ENCODE measurements around the gene HSPA1A.
"Not testable (repeated sequence)": the region's sequence is repeated elsewhere in the genome, so short reads cannot be mapped to it uniquely, and the experiment has no call there.

Gene HSPA1A

DNA sequence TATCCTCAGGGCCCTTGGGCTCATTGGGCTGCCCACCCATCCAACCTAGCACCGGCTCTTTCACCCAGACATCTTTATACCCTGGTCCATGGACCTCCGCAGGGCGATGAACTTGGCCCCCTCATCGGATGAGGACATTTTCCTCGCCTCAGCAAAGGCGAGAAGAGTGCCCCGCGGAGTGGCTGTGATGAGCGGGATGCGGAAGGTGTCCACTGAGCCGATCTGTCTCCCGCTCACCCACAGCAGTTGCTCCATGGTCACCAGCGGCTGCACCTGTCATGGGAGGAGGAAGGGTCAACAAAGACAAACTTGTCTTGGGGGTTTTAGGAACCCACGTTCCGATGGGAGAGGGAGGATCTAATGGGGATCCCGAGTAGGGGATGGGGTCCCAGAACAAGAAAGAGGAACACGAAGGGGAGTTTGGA lies 46.6 kb downstream of the HSPA1A start:
- Histone ChIP-seq H3K27ac (no peak overlapping the region), H3K9me3 (ENCODE audit: severe bottlenecking) (no peaks in the 10 kb centered on the region), H3K4me3 (ENCODE audit: low read depth, low read length) (peak overlapping the region; percentile 89), H3K36me3 (peaks cover 33% of the 10 kb centered on the region), H3K27me3 (ENCODE audit: insufficient read depth, low read depth, severe bottlenecking) (no peaks in the 10 kb centered on the region)
- DNase-seq: no peak
- TF ChIP-seq, protein P1, sequence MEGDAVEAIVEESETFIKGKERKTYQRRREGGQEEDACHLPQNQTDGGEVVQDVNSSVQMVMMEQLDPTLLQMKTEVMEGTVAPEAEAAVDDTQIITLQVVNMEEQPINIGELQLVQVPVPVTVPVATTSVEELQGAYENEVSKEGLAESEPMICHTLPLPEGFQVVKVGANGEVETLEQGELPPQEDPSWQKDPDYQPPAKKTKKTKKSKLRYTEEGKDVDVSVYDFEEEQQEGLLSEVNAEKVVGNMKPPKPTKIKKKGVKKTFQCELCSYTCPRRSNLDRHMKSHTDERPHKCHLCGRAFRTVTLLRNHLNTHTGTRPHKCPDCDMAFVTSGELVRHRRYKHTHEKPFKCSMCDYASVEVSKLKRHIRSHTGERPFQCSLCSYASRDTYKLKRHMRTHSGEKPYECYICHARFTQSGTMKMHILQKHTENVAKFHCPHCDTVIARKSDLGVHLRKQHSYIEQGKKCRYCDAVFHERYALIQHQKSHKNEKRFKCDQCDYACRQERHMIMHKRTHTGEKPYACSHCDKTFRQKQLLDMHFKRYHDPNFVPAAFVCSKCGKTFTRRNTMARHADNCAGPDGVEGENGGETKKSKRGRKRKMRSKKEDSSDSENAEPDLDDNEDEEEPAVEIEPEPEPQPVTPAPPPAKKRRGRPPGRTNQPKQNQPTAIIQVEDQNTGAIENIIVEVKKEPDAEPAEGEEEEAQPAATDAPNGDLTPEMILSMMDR (IDR thresholded peaks at IDR 0.05; ENCODE audit: low read depth, low read length): no peak

DNA sequence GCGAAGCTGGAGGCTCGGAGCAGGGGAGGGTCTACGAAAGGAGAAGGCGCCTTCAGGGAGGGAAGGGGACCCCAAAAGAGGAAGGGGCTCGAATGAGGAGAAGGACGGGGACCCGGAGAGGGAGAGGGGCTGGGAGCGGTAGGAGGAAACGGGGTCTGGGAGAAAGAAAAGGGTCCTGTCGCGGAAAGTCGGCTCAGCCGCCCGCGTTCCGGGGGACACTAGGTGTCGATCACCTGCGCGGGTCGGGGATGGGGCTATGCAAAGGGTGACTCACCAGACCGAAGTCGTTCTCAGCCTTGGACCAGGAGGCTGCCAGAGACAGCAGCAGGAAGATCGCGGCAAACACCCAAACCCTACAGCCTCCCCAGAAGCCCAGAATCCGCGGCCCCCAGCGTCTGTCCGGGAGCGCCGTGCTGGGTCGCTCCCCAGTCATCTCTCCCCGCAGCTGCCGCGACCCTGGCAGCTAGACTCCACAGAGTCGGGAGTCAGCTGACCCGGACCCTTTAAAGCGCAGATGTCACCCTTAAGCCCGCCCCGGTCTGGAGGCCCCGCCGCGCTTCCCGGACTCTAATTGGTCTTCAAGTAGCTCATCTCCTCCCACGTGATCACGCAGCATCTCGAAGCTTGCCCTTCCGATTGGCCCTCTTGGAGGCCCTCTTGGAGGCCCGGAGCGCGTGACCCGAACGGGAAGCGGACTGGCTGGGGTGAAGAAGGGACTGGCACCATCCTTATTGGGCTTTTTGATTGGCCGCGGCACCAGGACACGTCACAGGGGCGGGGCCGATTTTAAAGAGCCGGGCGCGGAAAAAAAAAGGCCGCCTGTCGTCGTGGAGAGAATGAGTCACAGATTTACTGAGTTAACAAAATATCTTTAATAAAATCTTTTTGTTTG lies 47.2 kb downstream of the HSPA1A start, which contains the start of gene NEU1:
Gene NEU1, minus strand, starts transcription at position 478 of the 892 bp plus-strand sequence. Its CDS starts 45 bp downstream, at position 433.
- H3K36me3 ChIP-seq: peaks cover 27% of the 10 kb centered on the region
- no peaks in the 10 kb centered on the region for H3K27me3 ChIP-seq (ENCODE audit: insufficient read depth, low read depth, severe bottlenecking)
- TF ChIP-seq, protein P1 (IDR thresholded peaks at IDR 0.05; ENCODE audit: low read depth, low read length): no peak
- H3K4me3 ChIP-seq (ENCODE audit: low read depth, low read length): peak within 1 kb of the TSS; percentile 89
- peak; percentile 100 for DNase-seq
- peak within 1 kb of the TSS; percentile 95 for H3K27ac ChIP-seq
- no peaks in the 10 kb centered on the region for H3K9me3 ChIP-seq (ENCODE audit: severe bottlenecking)

DNA sequence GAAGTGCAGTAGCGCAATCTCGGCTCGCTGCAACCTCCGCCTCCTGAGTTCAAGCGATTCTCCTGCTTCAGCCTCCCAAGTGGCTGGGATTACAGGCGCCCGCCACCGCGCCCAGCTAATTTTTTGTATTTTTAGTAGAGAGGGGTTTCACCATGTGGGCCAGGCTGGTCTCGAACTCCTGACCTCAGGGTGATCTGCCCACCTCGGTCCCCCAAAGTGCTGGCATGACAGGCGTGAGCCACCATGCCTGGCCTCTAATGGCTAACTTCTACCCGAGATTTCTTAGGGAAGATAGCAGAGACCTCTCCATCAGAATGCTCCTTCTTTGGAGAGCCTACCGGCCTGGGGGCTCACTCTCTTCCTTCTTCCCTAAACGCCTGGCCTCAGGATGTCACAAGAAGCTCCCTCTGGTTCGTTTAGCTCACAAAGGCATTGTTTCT lies 48.8 kb downstream of the HSPA1A start:
- H3K4me3 ChIP-seq (ENCODE audit: low read depth, low read length): peak overlapping the region; percentile 89
- not testable (repeated sequence) for H3K27me3 ChIP-seq (ENCODE audit: insufficient read depth, low read depth, severe bottlenecking); H3K9me3 ChIP-seq (ENCODE audit: severe bottlenecking); DNase-seq
- peaks cover 16% of the 10 kb centered on the region for H3K36me3 ChIP-seq
- H3K27ac ChIP-seq: peak overlapping the region; percentile 95

DNA sequence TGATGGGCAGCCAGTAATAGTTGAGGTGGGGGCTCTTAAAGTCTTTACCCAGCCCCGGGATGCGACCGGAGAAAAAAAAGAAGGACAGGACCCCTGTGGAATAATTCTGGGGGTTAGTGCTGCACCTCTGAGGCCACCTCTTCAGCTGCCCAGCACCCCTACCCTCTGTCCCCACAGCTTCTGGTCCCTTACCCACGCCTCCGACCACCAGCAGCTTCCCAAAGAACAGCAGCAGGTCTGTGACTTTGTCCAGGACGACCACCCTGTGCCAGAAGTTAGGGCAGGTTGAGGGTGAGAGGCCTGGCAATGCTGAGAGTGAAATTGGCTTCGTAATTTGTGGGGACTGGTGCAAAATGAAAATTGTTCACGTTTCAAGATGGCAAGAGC lies 49.5 kb downstream of the HSPA1A start:
- TF ChIP-seq, protein P1 (IDR thresholded peaks at IDR 0.05; ENCODE audit: low read depth, low read length): no peak
- no peak overlapping the region for H3K4me3 ChIP-seq (ENCODE audit: low read depth, low read length)
- DNase-seq: no peak
- peaks cover 9% of the 10 kb centered on the region for H3K36me3 ChIP-seq
- H3K9me3 ChIP-seq (ENCODE audit: severe bottlenecking): no peaks in the 10 kb centered on the region
- H3K27ac ChIP-seq: no peak overlapping the region
- H3K27me3 ChIP-seq (ENCODE audit: insufficient read depth, low read depth, severe bottlenecking): no peaks in the 10 kb centered on the region

DNA sequence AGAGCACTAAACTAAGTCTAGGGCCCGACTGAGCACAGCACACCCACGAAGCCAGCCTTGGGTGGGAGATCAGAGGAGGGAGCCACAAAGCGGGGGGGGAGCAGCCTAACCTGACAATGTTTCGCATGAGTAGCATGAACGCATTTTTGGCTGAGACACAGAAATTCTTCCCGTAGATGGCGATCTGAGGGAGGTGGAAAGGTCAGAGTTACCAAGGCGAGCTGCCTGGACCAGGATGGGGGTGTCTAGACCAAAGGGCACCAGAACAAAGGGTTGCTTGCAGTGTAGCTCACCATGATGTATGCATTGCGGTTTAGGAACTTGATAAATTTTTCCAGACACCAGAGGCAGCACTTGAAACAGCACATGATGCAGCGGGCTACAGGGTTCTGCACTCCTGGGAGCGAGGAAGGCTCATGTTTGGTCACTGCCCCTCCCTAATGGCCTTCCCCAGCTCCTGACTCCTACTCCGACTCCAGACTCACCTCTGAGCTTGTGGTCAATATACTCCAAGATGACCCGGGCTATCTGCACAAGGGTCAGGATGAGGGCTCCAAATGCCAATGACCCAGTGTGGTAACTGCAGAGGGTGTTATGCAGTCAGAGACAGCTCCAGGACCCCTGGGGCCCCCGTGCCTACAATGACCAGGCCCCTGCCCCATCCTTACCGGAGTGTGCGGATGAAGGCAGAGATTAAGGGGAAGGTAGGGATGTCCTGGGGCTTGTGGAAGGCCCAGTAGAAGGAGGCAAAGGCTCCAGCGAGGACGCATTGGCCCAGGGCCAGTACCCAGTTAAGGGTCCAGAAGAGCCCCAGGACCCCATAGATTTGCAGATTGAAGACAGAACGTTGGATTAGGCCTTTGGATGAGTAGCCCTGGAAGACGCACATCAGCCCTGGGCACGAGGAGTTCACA lies 50.1 kb downstream of the HSPA1A start:
- TF ChIP-seq, protein P1 (IDR thresholded peaks at IDR 0.05; ENCODE audit: low read depth, low read length): no peak
- peaks cover 6% of the 10 kb centered on the region; the same call in 1 of the 2 replicates for H3K36me3 ChIP-seq
- no peak overlapping the region for H3K27ac ChIP-seq
- no peak for DNase-seq
- H3K9me3 ChIP-seq (ENCODE audit: severe bottlenecking): no peaks in the 10 kb centered on the region
- no peak overlapping the region for H3K4me3 ChIP-seq (ENCODE audit: low read depth, low read length)
- no peaks in the 10 kb centered on the region for H3K27me3 ChIP-seq (ENCODE audit: insufficient read depth, low read depth, severe bottlenecking)
